ENCODE data around the gene GPR155.

GPR155 gene

GRCh38 chr2:174465327-174465726 is 21.5 kb downstream of the GPR155 start:
- no peak overlapping the region for H3K27ac Mint-ChIP-seq
- no peak overlapping the region for H3K4me3 Mint-ChIP-seq
- no peaks in the 10 kb centered on the region for H3K27me3 Mint-ChIP-seq
- DNase-seq (no peak), ATAC-seq (no peak)
- no peaks in the 10 kb centered on the region for H3K4me1 Mint-ChIP-seq
- no peaks in the 10 kb centered on the region for H3K9me3 Mint-ChIP-seq

DNA sequence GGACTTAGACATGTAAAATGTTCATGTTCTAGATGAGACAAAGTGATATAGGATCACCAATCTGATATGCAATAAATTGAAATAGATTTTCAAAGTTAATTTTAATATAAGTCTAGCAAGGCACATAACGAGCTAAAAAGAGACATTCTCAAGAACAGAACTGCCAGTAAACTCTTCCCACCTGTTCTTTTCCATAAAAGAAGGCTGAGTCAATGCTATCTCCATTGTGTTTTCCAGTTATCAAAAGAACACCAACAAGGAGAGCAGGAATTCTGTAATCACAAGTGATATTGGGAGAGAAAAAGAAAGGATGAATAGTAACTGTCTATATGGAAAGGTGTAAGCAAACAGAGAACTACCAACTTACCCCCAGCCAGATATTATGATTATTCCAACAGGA is 25.6 kb downstream of the GPR155 start:
- DNase-seq = no peak
- Mint-ChIP-seq H3K9me3 (no peaks in the 10 kb centered on the region), H3K4me1 (no peaks in the 10 kb centered on the region), H3K4me3 (no peak overlapping the region), H3K27me3 (no peaks in the 10 kb centered on the region), H3K27ac (peak overlapping the region in 1 of 2 donors; percentile 65)
- no peak for ATAC-seq

DNA sequence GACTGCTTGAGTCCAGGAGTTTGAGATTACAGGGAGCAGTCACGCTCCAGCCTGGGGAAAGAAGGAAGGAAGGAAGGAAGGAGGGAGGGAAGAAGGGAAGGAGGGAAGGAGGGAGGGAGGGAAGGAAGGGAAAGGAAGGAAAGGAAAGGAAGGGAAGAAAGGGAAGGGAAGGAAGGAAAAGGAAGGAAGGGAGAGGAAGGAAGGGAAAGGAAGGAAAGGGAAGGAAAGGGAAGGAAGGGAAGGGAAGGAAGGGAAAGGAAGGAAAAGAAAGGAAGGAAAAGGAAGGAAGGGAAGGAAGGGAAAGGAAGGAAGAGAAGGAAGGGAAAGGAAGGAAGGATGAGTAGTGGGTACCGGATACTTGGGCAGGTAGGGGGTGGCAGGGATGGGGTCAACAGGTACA is 32.3 kb downstream of the GPR155 start:
- Mint-ChIP-seq H3K4me1 (peaks cover 13% of the 10 kb centered on the region), H3K9me3 (no peaks in the 10 kb centered on the region), H3K27me3 (no peaks in the 10 kb centered on the region), H3K4me3 (no peak overlapping the region), H3K27ac (peak overlapping the region; percentile 29 to 52)
- DNase-seq (no peak), ATAC-seq (no peak)

DNA sequence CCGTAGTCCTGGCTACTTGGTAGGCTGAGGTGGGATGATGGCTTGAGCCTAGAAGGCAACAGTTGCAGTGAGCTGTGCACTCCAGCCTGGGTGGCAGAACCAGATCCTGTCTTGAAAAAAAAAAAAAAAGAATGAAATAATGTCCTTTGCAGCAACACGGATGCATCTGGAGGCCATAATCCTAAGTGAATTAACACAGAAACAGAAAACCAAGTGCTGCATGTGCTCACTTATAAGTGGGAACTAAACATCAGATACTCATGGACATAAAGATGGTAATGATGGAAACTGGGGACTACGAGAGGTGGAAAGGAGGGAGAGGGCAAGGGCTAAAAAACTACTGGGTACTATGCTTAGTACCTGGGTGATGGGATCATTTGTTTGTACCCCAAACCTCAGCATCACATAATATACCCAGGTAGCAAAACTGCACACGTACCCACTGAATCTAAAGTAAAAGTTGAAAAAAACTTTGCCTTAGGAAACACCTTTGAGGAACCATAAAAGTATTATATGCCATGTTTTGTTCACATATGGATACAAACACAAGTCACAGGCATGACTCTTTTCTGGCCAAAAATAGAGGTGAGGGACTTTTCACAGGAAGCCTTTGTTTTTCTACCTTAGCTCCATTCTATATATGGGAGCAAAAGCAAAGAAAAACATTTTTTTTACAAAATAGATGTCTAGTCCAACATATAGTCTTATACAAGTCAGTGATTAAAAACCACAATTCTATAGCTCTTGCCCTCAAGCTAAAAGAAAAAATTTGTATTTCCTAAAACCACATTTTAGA is 36.6 kb downstream of the GPR155 start:
- no peaks in the 10 kb centered on the region for H3K27me3 Mint-ChIP-seq
- no peak overlapping the region for H3K4me3 Mint-ChIP-seq
- DNase-seq (no peak), ATAC-seq (no peak)
- H3K9me3 Mint-ChIP-seq = no peaks in the 10 kb centered on the region
- H3K4me1 Mint-ChIP-seq = peaks cover 13% of the 10 kb centered on the region
- H3K27ac Mint-ChIP-seq = peak overlapping the region in 1 of 2 donors; percentile 50

DNA sequence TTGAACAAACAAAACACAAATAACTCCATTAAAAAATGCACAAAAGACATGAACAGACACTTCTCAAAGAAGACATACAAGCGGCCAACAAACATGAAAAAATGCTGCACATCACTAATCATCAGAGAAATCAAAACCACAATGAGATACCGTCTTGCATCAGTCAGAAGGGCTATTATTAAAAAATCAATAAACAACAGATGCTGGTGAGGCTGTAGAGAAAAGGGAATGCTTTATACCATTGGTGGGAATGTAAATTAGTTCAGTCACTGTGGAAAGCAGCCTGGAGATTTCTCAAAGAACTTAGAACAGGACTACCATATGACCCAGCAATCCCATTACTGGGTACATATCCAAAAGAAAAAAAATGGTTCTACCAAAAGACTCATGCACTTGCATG is 37.8 kb downstream of the GPR155 start:
- Mint-ChIP-seq H3K4me3 (no peak overlapping the region), H3K27ac (no peak overlapping the region), H3K9me3 (no peaks in the 10 kb centered on the region), H3K27me3 (no peaks in the 10 kb centered on the region), H3K4me1 (peaks cover 13% of the 10 kb centered on the region)
- no peak for DNase-seq
- no peak for ATAC-seq

GRCh38 chr2:174446531-174446930 is 40.3 kb downstream of the GPR155 start:
- ATAC-seq (no peak), DNase-seq (no peak)
- Mint-ChIP-seq H3K4me3 (no peak overlapping the region), H3K27ac (no peak overlapping the region), H3K27me3 (no peaks in the 10 kb centered on the region), H3K9me3 (no peaks in the 10 kb centered on the region), H3K4me1 (peaks cover 9% of the 10 kb centered on the region)

- Mint-ChIP-seq H3K27ac (no peak overlapping the region), H3K4me3 (no peak overlapping the region), H3K27me3 (no peaks in the 10 kb centered on the region), H3K4me1 (peaks cover 5% of the 10 kb centered on the region), H3K9me3 (no peaks in the 10 kb centered on the region)
- DNase-seq (no peak), ATAC-seq (no peak)
Measured at GRCh38 chr2:174445248-174445647, 41.6 kb downstream of the GPR155 start.

- Mint-ChIP-seq H3K4me1 (no peaks in the 10 kb centered on the region), H3K9me3 (no peaks in the 10 kb centered on the region), H3K27ac (no peak overlapping the region), H3K27me3 (no peaks in the 10 kb centered on the region), H3K4me3 (no peak overlapping the region)
- DNase-seq (no peak), ATAC-seq (no peak)
Measured at GRCh38 chr2:174444761-174445160, 42.1 kb downstream of the GPR155 start.

- peak overlapping the region in 1 of 2 donors; percentile 73 for H3K27ac Mint-ChIP-seq
- H3K9me3 Mint-ChIP-seq = no peaks in the 10 kb centered on the region
- no peak overlapping the region for H3K4me3 Mint-ChIP-seq
- no peak for DNase-seq
- H3K27me3 Mint-ChIP-seq = no peaks in the 10 kb centered on the region
- no peaks in the 10 kb centered on the region for H3K4me1 Mint-ChIP-seq
- no peak for ATAC-seq
Measured at GRCh38 chr2:174442546-174443510, 44.0 kb downstream of the GPR155 start.

- ATAC-seq = no peak
- H3K9me3 Mint-ChIP-seq = no peaks in the 10 kb centered on the region
- H3K4me1 Mint-ChIP-seq = no peaks in the 10 kb centered on the region
- H3K27me3 Mint-ChIP-seq = no peaks in the 10 kb centered on the region
- no peak overlapping the region for H3K27ac Mint-ChIP-seq
- DNase-seq = no peak
- no peak overlapping the region for H3K4me3 Mint-ChIP-seq
Measured at GRCh38 chr2:174439950-174440349, 46.9 kb downstream of the GPR155 start.

DNA sequence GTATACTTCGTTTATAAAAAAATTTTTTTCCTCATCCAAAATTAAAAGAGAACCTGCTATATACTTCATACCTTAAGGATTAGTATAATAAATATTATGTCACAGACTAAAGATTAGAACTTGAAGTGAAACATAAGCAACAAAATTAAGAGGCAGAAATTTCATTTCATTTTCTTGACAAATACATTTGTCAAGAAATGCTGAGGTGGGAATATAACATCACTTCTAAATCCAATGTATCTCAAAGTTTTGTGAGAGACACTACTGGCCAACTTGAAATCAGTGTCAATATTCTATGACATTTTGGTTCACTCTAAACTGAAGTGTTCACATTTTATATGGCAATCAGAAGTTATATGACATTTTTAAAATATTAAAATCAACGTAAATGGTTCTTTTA is 47.5 kb downstream of the GPR155 start:
- H3K4me3 Mint-ChIP-seq = no peak overlapping the region
- H3K27ac Mint-ChIP-seq = no peak overlapping the region
- DNase-seq (no peak), ATAC-seq (no peak)
- H3K4me1 Mint-ChIP-seq = no peaks in the 10 kb centered on the region
- H3K27me3 Mint-ChIP-seq = no peaks in the 10 kb centered on the region
- H3K9me3 Mint-ChIP-seq = no peaks in the 10 kb centered on the region

GRCh38 chr2:174438146-174438886 is 48.5 kb downstream of the GPR155 start:
- no peaks in the 10 kb centered on the region for H3K4me1 Mint-ChIP-seq
- H3K27ac Mint-ChIP-seq = peak overlapping the region in 1 of 2 donors; percentile 63
- H3K27me3 Mint-ChIP-seq = no peaks in the 10 kb centered on the region
- no peak overlapping the region for H3K4me3 Mint-ChIP-seq
- ATAC-seq (no peak), DNase-seq (no peak)
- H3K9me3 Mint-ChIP-seq = no peaks in the 10 kb centered on the region

DNA sequence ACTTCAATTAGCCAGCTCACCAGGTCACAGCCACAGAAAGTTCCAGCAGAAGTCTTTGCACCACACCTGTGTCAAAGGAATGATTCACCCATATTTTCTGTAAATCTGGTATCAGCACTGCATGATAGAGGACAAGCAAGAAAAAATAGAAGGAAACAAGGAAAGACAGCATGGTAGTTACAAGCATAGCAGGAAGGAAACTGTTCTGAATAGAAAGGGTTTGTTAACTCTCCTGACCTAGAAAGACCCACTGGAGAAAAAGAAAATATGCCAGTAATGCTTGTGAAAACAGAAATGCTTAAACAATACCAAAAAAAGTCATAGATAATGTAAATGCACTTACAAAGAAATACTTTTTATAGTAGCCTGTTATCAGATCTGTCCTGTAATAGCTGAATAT is 50.5 kb downstream of the GPR155 start:
- Mint-ChIP-seq H3K4me3 (no peak overlapping the region), H3K9me3 (no peaks in the 10 kb centered on the region), H3K27me3 (no peaks in the 10 kb centered on the region), H3K27ac (no peak overlapping the region), H3K4me1 (no peaks in the 10 kb centered on the region)
- DNase-seq = no peak
- ATAC-seq = no peak

- H3K4me1 Mint-ChIP-seq = no peaks in the 10 kb centered on the region
- ATAC-seq = no peak
- H3K4me3 Mint-ChIP-seq = no peak overlapping the region
- H3K27ac Mint-ChIP-seq = no peak overlapping the region
- H3K27me3 Mint-ChIP-seq = no peaks in the 10 kb centered on the region
- no peak for DNase-seq
- H3K9me3 Mint-ChIP-seq = peaks cover 0 to 8% of the 10 kb centered on the region in 2 donors
Measured at GRCh38 chr2:174431902-174432301, 54.9 kb downstream of the GPR155 start.

DNA sequence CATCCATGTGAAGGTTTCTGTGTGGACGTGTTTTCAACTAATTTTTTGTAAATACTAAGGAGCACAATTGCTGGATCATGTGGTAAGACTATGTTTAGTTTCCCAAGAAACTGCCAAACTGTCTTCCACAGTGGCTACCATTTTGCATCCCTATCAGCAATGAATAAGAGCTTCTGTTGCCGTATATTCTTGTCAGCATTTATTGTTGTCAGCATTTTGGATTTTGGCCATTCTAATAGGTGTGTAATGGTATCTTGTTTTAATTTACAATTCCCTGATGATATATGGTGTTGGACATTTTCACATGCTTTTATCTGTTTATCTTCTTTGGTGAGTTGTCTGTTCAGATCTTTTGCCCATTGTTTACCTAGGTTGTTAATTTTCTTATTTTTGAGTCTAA is 56.8 kb downstream of the GPR155 start:
- ATAC-seq = no peak
- peaks cover 0 to 8% of the 10 kb centered on the region in 2 donors for H3K9me3 Mint-ChIP-seq

More for the DNA sequence above, 56.8 kb downstream of the GPR155 start:
- no peak overlapping the region for H3K4me3 Mint-ChIP-seq
- DNase-seq = no peak
- no peaks in the 10 kb centered on the region for H3K27me3 Mint-ChIP-seq
- H3K27ac Mint-ChIP-seq = peak overlapping the region in 1 of 2 donors; percentile 44
- no peaks in the 10 kb centered on the region for H3K4me1 Mint-ChIP-seq

All from stimulated activated naive CD8-positive, alpha-beta T cell treated with anti-CD3 and anti-CD28 coated beads, Interleukin-15, amount 100 ng/mL, for 72 hours (primary cell).